ENCODE measurements around the gene ACKR3. TPM values are rescaled to one million over a fixed set of nuclear protein-coding genes. Genes with fewer than 3 reads are reported as not detected.

ACKR3 gene
- total and polyA plus RNA-seq, 5 donors = 22.5 to 50.1 (median 31.1) TPM

DNA sequence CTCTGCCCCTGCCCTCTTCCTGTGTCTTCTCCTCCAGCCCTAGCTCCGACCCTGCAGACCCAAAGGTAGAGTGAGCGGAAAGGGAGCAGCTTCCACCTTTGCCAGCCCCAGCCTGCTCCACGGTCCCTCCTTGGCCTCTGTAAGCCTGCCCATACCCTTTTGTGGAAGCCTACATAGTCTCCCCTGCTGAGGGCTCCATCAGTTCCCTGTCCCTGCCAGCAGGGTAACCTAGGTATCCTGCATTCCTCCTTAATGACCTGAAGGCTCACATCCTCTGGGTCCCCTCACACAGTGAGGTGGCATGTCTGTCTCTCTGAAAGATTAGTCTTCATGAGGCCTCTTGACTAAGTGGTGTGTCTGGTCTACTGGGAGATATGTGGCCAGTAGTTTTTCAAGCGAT is 20.5 kb upstream of the ACKR3 start:
- ATAC-seq = no peak
- Histone ChIP-seq H3K27me3 (ENCODE audit: control insufficient read depth, insufficient read depth) (no peaks in the 10 kb centered on the region), H3K4me3 (ENCODE audit: low read length) (no peak overlapping the region), H3K27ac (ENCODE audit: low read length) (no peak overlapping the region), H3K4me1 (ENCODE audit: control insufficient read depth, insufficient read depth, low read length) (no peaks in the 10 kb centered on the region), H3K9me3 (ENCODE audit: control insufficient read depth, low read length) (no peaks in the 10 kb centered on the region)
- intact Hi-C loops (cut with DNase I) = no loop called here
- DNase-seq = no peak
- WGBS = 94% methylated on average over 4 of the region's 4 CpGs

DNA sequence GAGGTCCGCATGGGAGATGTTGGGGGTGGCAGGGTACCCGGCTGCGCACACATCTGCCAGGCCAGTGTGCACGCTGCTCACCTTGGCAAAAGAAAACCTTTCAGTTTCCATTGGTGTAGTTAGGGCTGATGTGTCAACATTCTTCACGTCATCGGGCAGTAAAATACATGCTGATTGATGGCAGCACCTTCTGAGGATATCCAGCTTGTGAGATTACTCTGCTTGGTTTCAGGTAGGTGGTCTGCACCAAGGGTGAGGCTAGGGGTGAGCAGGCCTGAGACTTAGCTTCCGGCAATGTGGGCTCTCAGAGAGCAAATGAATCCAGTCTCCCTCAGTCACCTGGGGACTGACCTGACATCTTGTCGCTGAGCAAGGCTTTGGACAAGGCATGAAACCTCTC is 19.3 kb upstream of the ACKR3 start:
- ATAC-seq (no peak), DNase-seq (no peak)
- Histone ChIP-seq H3K27ac (ENCODE audit: low read length) (no peak overlapping the region), H3K27me3 (ENCODE audit: control insufficient read depth, insufficient read depth) (no peaks in the 10 kb centered on the region), H3K4me3 (ENCODE audit: low read length) (no peak overlapping the region), H3K9me3 (ENCODE audit: control insufficient read depth, low read length) (no peaks in the 10 kb centered on the region), H3K4me1 (ENCODE audit: control insufficient read depth, insufficient read depth, low read length) (no peaks in the 10 kb centered on the region)
- 96% methylated on average over 8 of the region's 8 CpGs for WGBS
- intact Hi-C loops (cut with DNase I) = no loop called here

DNA sequence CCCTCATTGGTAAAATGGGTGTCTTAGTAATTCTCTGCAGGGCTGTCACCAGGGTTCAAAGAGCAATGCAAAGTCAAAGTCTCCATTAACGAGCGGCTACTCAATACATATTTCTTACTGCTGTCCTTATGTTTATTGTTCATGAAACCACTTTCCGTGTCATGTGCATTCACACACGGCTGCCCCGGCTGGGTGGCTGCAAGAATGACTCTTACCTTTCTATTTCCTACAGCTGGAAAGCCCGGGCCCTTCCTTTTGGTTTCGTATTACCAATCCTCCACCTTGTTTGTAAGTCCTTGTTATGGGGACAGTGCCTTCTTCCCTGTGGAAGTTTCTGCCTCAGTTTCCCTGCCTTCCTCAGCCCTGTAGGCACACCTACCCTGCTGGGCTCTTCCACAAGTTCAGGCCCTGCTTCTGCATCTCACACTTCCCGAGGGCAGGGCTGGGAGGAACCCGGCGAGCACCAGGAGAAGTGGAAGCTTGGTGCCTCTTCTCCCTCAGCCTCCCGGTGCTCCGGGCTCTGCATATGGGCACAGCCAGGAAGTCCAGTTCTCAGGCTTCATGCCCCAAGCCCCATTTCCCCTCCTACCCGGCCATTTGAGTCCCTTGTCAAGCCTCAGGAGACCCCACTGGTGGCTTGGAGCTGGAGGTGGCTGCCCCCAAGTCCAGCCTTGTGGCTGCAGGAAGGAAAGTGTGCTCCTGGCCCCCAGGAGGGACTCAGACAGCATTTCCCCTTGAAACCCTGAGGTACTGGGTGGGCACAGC is 18.7 kb upstream of the ACKR3 start:
- no peaks in the 10 kb centered on the region for H3K4me1 ChIP-seq (ENCODE audit: control insufficient read depth, insufficient read depth, low read length)

DNA sequence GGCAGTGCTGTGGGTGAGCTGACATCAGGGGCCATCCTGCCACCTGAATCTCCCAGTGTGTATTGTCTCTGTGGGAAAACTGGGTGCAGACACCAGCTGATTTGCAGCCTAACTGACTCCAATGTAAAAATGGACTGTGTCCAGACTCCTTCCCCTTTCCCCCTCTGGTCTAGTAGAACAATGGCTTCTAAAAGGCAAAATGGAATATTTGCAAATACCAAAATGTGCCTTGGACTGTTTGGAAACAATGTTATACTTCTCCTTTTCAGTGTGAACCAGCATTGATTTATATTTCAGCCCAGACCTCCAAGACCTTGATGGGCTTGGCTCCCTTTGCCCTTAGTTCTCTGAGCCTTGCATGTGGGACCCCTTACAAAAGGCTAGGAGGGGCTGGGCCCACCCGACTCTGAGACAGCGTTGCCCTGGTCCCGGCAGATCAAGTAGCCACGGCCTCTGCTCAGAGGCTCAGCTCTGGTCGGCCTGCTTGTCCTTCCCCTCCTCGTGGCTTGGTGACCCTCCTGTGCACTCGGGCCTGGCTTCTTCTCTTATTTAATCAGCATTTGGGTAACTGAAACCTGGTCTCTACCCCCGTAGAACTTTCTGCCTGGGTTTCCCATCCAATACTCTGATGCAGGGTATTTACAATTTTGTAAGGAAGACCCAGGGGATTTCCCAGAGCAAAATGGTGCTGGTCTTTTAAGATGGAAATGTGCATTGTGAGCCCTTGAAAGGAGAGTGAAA is 18.0 kb upstream of the ACKR3 start:
- DNase-seq = peak in 1 of 3 donors; percentile 37
- Histone ChIP-seq H3K27me3 (ENCODE audit: control insufficient read depth, insufficient read depth) (no peaks in the 10 kb centered on the region), H3K27ac (ENCODE audit: low read length) (no peak overlapping the region), H3K4me3 (ENCODE audit: low read length) (no peak overlapping the region), H3K4me1 (ENCODE audit: control insufficient read depth, insufficient read depth, low read length) (no peaks in the 10 kb centered on the region), H3K9me3 (ENCODE audit: control insufficient read depth, low read length) (no peaks in the 10 kb centered on the region)
- 68% methylated on average over 8 of the region's 8 CpGs for WGBS
- intact Hi-C loops (cut with DNase I) = no loop called here
- ATAC-seq = no peak

More for the DNA sequence above, 18.7 kb upstream of the ACKR3 start:
- no peak overlapping the region for H3K27ac ChIP-seq (ENCODE audit: low read length)
- no peak for ATAC-seq
- no peaks in the 10 kb centered on the region for H3K27me3 ChIP-seq (ENCODE audit: control insufficient read depth, insufficient read depth)
- intact Hi-C loops (cut with DNase I) = no loop called here
- no peak for DNase-seq
- H3K9me3 ChIP-seq (ENCODE audit: control insufficient read depth, low read length) = no peaks in the 10 kb centered on the region
- no peak overlapping the region for H3K4me3 ChIP-seq (ENCODE audit: low read length)
- 86% methylated on average over 13 of the region's 13 CpGs for WGBS

DNA sequence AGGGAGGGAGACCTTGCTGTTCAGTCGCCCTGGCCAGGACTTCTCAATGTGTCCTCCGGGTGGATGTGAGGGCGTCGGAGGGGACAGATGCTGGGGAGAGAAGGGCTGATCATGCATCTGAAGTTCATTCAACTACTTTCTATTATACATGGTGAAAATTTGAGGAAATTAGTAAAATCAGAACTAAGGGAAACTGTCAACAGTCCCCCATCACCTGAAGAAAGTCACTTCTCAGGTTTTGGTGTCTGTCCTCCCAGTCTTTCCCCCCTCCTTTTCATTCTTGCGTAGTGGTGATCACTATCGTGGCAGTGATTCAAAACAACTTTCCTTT is 17.4 kb upstream of the ACKR3 start:
- DNase-seq (no peak), ATAC-seq (no peak)
- Histone ChIP-seq H3K27me3 (ENCODE audit: control insufficient read depth, insufficient read depth) (no peaks in the 10 kb centered on the region), H3K4me1 (ENCODE audit: control insufficient read depth, insufficient read depth, low read length) (no peaks in the 10 kb centered on the region), H3K4me3 (ENCODE audit: low read length) (no peak overlapping the region), H3K9me3 (ENCODE audit: control insufficient read depth, low read length) (no peaks in the 10 kb centered on the region), H3K27ac (ENCODE audit: low read length) (no peak overlapping the region)
- intact Hi-C loops (cut with DNase I) = no loop called here
- 79% methylated on average over 6 of the region's 6 CpGs for WGBS

DNA sequence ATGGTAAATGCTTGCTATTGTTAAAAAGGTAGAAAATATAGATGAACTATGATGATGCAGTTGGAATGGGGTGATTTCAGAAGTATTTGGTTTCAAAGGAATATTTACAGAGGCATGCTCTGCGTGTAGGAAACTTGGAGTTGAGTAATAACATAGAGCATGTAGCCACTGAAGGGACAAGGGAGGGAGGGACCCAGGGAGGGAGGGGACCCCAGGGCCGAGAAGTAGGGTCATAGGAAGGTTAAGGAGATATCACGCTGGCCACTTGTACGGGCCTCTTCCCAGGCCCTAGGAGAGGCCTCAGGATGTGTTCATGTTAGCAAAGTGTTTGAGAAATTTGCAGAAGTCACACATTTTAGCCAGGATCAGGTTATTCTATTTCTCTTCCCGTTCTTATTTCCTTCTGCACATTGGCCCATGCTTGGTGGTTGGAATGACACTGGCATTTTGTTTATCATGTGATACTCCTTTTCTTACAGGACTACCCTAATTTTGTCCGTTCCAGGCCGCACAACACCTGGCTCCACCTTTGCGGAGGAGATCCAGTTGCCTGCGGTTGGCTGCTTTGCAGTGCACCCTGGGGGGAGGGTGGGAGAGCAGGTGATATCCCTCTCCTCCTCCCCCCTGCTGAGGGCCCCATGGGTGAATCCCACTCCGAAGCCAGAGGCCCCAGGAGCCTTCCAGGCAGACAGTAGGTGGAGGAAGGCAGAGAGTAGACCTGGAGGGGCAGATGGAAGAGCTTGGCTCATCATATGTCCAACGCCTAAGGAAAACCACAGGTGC is 16.9 kb upstream of the ACKR3 start:
- ATAC-seq = peak; percentile 83 to 96

DNA sequence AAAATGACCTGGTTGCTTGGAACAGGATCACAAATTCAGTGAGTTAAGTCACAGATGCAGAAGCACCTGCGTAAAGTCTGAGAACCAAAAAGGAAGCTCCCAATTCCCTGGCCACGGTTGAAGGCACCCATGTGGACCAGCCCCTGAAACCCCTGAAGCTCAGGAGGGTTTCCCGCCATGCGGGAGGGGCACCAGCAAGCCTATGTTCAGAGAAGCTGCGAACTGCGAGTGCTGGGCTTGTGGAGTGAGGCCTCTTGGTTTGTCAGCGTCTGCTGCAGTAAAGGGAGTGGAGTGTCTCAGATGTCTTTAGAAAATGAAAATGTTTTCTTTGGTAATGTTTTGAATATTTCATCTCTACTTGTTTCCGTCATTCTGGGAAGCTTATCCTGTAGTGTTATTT is 16.1 kb upstream of the ACKR3 start:
- no peak overlapping the region for H3K4me3 ChIP-seq (ENCODE audit: low read length)
- no peak for DNase-seq
- H3K4me1 ChIP-seq (ENCODE audit: control insufficient read depth, insufficient read depth, low read length) = no peaks in the 10 kb centered on the region
- H3K9me3 ChIP-seq (ENCODE audit: control insufficient read depth, low read length) = no peaks in the 10 kb centered on the region
- ATAC-seq = no peak
- no peak overlapping the region for H3K27ac ChIP-seq (ENCODE audit: low read length)
- intact Hi-C loops (cut with DNase I) = no loop called here
- WGBS = 88% methylated on average over 8 of the region's 8 CpGs
- H3K27me3 ChIP-seq (ENCODE audit: control insufficient read depth, insufficient read depth) = no peaks in the 10 kb centered on the region

More for the DNA sequence above, 16.9 kb upstream of the ACKR3 start:
- H3K4me1 ChIP-seq (ENCODE audit: control insufficient read depth, insufficient read depth, low read length) = no peaks in the 10 kb centered on the region
- 68% methylated on average over 11 of the region's 11 CpGs for WGBS
- no peaks in the 10 kb centered on the region for H3K9me3 ChIP-seq (ENCODE audit: control insufficient read depth, low read length)
- intact Hi-C loops (cut with DNase I) = no loop called here
- DNase-seq = peak in 2 of 3 donors; percentile 57 to 78
- no peak overlapping the region for H3K27ac ChIP-seq (ENCODE audit: low read length)
- no peak overlapping the region for H3K4me3 ChIP-seq (ENCODE audit: low read length)
- H3K27me3 ChIP-seq (ENCODE audit: control insufficient read depth, insufficient read depth) = no peaks in the 10 kb centered on the region

DNA sequence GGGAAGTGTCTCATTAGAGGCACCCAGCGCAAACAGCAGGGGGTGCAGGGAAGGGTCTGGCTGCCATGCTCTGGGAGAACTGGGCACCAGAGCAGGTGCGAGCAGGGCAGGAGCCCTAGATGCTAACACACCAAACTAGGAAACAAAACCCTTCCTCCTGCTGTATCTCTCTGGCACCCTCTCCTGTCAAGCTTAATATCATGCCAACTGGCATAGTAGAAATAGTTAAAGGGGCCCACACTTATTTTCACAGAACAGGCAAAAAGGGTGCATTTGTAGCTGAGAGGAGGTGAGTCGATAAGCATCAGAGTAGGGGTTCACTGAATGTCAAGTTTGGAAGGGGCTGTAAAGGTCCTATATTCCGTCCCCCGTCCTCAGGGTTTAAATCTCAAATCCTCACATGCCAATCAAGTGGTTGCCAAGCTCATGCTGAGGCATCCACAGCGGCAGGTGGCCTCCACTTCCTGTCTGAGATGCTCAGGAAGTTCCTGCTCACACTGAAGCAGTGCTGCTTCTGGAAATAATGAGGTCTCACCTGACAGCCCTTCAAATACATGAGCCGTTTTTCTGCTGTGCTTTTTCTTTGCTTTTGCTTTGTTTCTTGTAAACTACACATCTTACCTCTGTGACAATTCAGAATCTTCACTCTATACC is 14.9 kb upstream of the ACKR3 start:
- no peak overlapping the region for H3K4me3 ChIP-seq (ENCODE audit: low read length)
- intact Hi-C loops (cut with DNase I) = no loop called here
- ATAC-seq = no peak
- 83% methylated on average over 7 of the region's 7 CpGs for WGBS
- peak in 1 of 3 donors; percentile 20 for DNase-seq
- no peaks in the 10 kb centered on the region for H3K9me3 ChIP-seq (ENCODE audit: control insufficient read depth, low read length)
- no peaks in the 10 kb centered on the region for H3K27me3 ChIP-seq (ENCODE audit: control insufficient read depth, insufficient read depth)
- H3K4me1 ChIP-seq (ENCODE audit: control insufficient read depth, insufficient read depth, low read length) = no peaks in the 10 kb centered on the region
- no peak overlapping the region for H3K27ac ChIP-seq (ENCODE audit: low read length)

DNA sequence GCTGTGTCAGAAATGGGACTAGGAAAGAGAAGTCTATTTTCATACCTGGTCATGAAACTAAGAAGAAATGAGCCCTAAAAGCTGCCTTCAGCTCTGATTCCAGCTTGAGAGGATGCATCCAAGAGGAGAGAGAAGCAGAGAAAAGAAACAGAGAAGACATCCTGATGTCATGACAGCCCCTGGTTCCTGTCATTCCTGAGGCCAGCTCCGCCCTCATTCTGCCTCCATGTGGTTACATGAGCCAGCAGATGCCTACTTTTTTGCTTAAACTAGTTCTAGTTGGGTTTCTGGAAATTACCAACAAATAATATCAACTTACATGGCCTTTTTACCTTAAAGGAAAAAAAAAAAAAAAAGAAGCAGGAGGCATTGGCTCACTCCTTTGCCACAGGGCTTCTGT is 14.1 kb upstream of the ACKR3 start:
- WGBS = 85% methylated on average over 1 of the region's 1 CpG
- no peak for DNase-seq

DNA sequence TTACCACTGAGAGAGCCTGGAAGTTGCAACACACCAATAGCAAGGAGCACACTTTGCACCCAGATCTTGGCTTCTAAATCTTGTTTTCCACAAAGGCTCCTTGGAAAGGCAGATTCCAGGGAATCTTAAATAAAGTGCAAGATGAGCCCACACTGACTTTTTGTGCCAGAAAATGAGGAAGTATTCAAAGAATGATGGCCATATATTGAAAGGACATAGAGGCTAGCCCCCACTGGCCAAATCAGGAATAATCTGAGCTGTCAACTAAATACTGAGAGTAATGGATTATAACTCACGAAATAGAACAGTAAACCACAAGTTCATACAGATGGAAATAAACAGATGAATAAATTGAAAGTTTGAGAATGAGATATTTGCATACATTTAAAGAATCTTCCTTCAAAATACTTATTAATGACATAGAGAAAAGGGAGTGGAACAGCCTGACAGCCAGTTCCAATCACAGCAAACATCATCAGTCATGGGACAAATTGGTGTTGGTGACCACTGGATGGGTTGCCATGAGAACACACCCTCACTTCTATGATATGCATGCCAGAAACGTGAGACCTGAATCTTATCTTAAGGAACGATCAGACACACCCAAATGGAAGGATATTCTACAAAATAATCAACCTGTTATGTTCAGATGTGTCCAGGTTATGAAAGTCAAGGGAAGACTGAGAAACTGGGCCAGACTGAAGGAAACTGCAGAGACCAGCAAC is 12.2 kb upstream of the ACKR3 start:
- intact Hi-C loops (cut with DNase I) = no loop called here
- ATAC-seq (no peak), DNase-seq (no peak)
- H3K4me3 ChIP-seq (ENCODE audit: low read length) = no peak overlapping the region
- no peaks in the 10 kb centered on the region for H3K4me1 ChIP-seq (ENCODE audit: control insufficient read depth, insufficient read depth, low read length)
- H3K9me3 ChIP-seq (ENCODE audit: control insufficient read depth, low read length) = no peaks in the 10 kb centered on the region
- no peaks in the 10 kb centered on the region for H3K27me3 ChIP-seq (ENCODE audit: control insufficient read depth, insufficient read depth)
- H3K27ac ChIP-seq (ENCODE audit: low read length) = no peak overlapping the region
- WGBS = 62% methylated on average over 3 of the region's 3 CpGs

More for the DNA sequence above, 14.1 kb upstream of the ACKR3 start:
- H3K4me3 ChIP-seq (ENCODE audit: low read length) = no peak overlapping the region
- no peaks in the 10 kb centered on the region for H3K9me3 ChIP-seq (ENCODE audit: control insufficient read depth, low read length)
- intact Hi-C loops (cut with DNase I) = no loop called here
- no peaks in the 10 kb centered on the region for H3K4me1 ChIP-seq (ENCODE audit: control insufficient read depth, insufficient read depth, low read length)
- no peak overlapping the region for H3K27ac ChIP-seq (ENCODE audit: low read length)
- ATAC-seq = no peak
- no peaks in the 10 kb centered on the region for H3K27me3 ChIP-seq (ENCODE audit: control insufficient read depth, insufficient read depth)
